SJCRH30 (cell line): ENCODE measurements around the gene DNM3. TPM values are rescaled to one million over a fixed set of nuclear protein-coding genes. Genes with fewer than 3 reads are reported as not detected.

Experiments used
- DNase-seq, 2 experiments: peaks; one replicate each; pipeline ENCODE4 v3.0.0-alpha.2; 2015 to 2020
- H3K27ac ChIP-seq: fragments of 250-450 bp; sonication (Bioruptor Pico); 2 replicates; pipeline ENCODE4 v1.5.1; 2020; ENCODE audit warnings: mild to moderate bottlenecking, moderate library complexity
- H3K27me3 ChIP-seq: fragments of 250-450 bp; sonication (Bioruptor Pico); 2 replicates; pipeline ENCODE4 v1.5.1; 2020; ENCODE audit warnings: mild to moderate bottlenecking, moderate library complexity
- H3K36me3 ChIP-seq: fragments of 250-450 bp; sonication (Bioruptor Pico); 2 replicates; pipeline ENCODE4 v1.5.1; 2020; ENCODE audit warnings: mild to moderate bottlenecking, moderate library complexity
- H3K4me1 ChIP-seq: fragments of 250-450 bp; sonication (Bioruptor Pico); 2 replicates; pipeline ENCODE4 v1.5.1; 2020; ENCODE audit warnings: mild to moderate bottlenecking, moderate library complexity
- H3K4me3 ChIP-seq: fragments of 250-450 bp; sonication (Bioruptor Pico); 2 replicates; pipeline ENCODE4 v1.5.1; 2020; ENCODE audit warnings: mild to moderate bottlenecking, moderate library complexity
- H3K9me3 ChIP-seq: fragments of 250-450 bp; sonication (Bioruptor Pico); replicated peaks from 2 replicates; pipeline ENCODE4 v1.5.1; 2020; ENCODE audit warnings: mild to moderate bottlenecking, moderate library complexity
- total RNA-seq: library from RNA; depleted of rRNA; stranded (reverse); fragments of >200 nt; shearing (Covaris generic); gene quantifications from 2 replicates; pipeline ENCODE4 v1.2.3, GENCODE V29; 2014

Gene DNM3
- total RNA-seq, 1 experiment from 2014 or later, result 13.7 TPM

DNA sequence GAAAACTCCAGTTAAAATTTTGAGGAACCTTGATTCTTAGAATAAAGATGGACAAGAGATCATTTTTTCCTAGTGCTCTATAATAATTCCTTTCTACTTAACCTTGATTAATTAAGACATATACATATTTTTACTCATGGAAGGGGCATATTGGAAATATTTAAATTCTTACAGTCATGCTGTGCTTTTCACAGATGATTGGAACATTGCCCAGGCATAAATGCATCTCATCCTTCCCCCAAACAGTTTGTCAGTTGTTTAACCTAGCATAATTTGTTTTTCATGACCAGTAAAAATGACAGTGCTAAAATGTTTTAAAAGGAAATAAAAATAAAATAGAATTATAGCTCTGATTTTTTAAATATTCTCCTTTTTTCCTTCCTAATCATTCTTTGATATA lies 140.0 kb downstream of the DNM3 start:
- Histone ChIP-seq H3K36me3 (no peaks in the 10 kb centered on the region), H3K27me3 (no peaks in the 10 kb centered on the region), H3K4me1 (no peaks in the 10 kb centered on the region; the same call in 1 of the 2 replicates), H3K27ac (no peak overlapping the region), H3K4me3 (no peak overlapping the region), H3K9me3 (no peaks in the 10 kb centered on the region)
- no peak for DNase-seq

DNA sequence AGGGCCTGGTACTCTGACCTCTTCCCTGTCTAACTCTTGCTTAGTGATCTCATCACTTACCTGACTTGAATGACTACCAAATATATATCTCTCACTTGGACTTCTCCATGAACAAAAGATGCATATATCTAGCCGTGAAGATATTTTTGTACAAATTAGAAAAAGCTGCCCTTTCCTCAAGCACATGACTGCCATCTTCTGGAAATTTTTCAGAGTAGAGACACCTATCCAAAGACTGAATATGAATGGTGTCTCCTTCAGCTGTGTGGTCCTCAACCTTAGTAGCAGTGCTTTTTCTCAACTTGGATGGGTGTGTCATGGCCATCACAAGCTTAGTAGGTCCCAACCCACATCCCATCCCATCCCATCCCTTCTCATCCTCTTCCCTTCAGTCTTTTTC lies 142.3 kb downstream of the DNM3 start:
- no peaks in the 10 kb centered on the region for H3K27me3 ChIP-seq
- H3K9me3 ChIP-seq, result no peaks in the 10 kb centered on the region
- H3K4me3 ChIP-seq, result no peak overlapping the region
- DNase-seq, result peak in 1 of 2 experiments; percentile 60
- peaks cover 5% of the 10 kb centered on the region for H3K36me3 ChIP-seq
- H3K4me1 ChIP-seq, result no peaks in the 10 kb centered on the region; the same call in 1 of the 2 replicates
- no peak overlapping the region for H3K27ac ChIP-seq

DNA sequence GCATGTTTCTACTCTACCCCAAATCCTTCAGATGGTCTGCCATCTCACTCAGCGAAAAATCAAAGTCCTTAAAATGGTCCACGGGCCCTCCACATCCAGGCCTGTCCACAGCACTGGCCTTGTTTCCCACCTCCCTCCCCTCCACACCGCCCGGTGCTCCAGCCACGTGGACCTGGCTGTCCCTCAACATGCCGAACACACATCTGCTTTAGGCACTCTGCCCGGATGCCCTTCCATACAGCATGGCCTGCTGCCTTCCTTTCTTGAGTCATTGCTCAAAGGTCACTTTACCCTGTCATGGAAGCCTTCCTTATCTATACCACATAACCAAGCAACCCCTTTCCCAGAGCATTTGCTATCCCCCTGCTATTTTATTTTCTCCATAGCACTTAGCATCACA lies 143.0 kb downstream of the DNM3 start:
- H3K4me3 ChIP-seq, result no peak overlapping the region
- H3K27ac ChIP-seq, result no peak overlapping the region
- H3K4me1 ChIP-seq, result no peaks in the 10 kb centered on the region; the same call in 1 of the 2 replicates
- no peaks in the 10 kb centered on the region for H3K27me3 ChIP-seq
- no peaks in the 10 kb centered on the region for H3K9me3 ChIP-seq
- no peak for DNase-seq
- peaks cover 5% of the 10 kb centered on the region for H3K36me3 ChIP-seq

DNA sequence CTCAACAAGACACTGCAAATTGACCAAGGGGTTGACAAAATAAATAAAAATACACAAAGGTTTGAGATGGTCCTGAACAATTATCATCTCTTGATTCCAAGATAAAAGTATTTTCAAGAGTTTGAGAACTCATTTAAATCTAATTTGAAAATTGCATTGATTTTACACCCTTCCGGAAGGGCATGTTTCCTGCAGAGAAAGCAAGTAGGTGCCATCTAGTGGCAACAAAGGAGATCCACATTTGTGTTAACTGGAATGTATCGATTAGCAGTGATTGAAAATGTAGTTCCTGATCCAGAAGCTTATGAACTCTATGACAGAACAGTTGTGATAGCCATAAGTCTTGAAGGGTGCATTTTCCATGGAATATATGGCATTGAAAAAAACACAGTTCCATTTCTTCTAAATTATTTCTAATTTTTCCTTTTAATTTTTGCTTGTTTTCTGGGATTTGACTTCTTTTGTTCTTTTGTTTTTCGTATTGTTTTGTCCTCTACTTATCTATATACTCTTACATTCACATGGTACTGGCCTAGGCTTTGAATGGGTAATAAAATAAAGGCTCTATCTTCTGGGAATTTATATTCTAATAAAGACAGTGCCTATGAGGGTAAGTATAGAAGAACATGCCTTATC lies 143.7 kb downstream of the DNM3 start:
- Histone ChIP-seq H3K36me3 (peaks cover 5% of the 10 kb centered on the region), H3K27ac (no peak overlapping the region), H3K4me1 (no peaks in the 10 kb centered on the region; the same call in 1 of the 2 replicates), H3K4me3 (no peak overlapping the region), H3K9me3 (no peaks in the 10 kb centered on the region), H3K27me3 (no peaks in the 10 kb centered on the region)
- peak in 1 of 2 experiments; percentile 54 for DNase-seq

DNA sequence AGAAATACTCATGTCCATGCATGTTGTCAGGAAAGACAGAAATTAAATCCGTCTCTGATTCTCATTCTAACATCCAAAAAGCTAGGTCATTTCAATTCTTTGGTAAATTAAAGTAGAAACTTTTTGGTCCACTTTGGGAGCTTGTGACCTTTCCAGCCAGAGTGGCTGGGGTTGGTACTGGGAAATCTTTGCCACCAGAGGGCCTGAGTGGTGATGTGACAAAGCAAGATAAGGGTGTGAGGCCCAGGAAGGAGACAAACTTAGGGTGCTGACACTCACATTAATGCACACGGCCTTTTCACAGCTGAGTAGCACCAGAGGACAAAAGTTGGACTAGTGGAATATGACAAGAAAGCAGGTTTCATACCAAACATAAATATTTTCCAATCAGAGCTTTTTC lies 144.3 kb downstream of the DNM3 start:
- H3K27ac ChIP-seq, result no peak overlapping the region
- H3K9me3 ChIP-seq, result no peaks in the 10 kb centered on the region
- no peak overlapping the region for H3K4me3 ChIP-seq
- DNase-seq, result peak; percentile 52 to 65
- no peaks in the 10 kb centered on the region for H3K27me3 ChIP-seq
- no peaks in the 10 kb centered on the region; the same call in none of the 2 replicates for H3K4me1 ChIP-seq
- H3K36me3 ChIP-seq, result peaks cover 5% of the 10 kb centered on the region

DNA sequence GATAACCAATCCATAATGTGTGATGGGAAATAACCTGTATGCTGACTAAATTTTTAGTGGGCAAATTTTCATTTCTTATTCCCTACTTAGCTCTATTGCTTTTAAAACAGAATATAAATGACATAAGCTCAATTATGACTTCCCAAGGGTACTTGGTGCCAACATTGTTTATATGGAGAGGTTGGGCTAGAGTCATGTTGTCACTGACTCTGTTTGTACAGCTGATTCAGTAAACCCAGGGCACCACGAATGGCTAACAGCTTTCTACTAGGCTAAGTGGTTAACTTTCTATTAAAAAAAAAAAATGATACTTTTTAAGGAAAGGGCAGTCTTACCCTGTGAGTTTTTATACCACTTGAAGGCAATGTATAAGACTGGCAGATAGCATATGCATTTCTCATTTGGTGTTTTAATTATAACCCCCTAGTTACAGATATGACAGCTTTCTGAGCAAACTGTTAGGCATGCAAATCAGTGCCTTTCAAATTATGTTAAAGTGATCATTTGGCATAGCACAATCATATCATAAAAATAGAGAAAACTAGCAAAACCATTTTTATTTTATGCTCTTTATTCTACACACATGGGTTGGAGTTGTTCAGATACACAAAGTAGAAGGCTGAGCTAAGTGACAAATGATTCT lies 147.1 kb downstream of the DNM3 start:
- peaks cover 5% of the 10 kb centered on the region for H3K36me3 ChIP-seq
- no peak for DNase-seq
- no peaks in the 10 kb centered on the region; the same call in none of the 2 replicates for H3K4me1 ChIP-seq
- no peak overlapping the region for H3K4me3 ChIP-seq
- H3K27me3 ChIP-seq, result no peaks in the 10 kb centered on the region
- H3K9me3 ChIP-seq, result no peaks in the 10 kb centered on the region
- H3K27ac ChIP-seq, result no peak overlapping the region

DNA sequence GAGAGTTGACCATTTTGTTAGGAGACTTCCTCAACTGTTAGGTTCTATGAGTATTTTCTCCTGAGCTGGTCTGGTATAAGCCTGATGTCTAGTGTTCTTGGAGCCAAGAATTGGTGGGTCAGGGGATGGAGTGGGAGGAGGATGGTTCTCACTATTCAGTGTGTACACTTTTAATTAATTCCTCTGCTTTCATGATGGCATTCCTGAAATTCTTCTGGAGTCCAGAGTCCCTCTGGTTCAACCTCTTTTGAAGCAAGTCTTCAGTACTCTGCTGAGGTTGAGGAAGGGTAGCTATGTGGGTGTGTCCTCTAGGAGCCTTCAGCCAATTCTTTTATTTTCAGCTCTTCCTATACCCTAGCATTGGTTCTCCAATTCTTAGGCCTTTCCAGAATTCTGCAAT lies 149.1 kb downstream of the DNM3 start:
- H3K4me1 ChIP-seq, result no peaks in the 10 kb centered on the region; the same call in none of the 2 replicates

DNA sequence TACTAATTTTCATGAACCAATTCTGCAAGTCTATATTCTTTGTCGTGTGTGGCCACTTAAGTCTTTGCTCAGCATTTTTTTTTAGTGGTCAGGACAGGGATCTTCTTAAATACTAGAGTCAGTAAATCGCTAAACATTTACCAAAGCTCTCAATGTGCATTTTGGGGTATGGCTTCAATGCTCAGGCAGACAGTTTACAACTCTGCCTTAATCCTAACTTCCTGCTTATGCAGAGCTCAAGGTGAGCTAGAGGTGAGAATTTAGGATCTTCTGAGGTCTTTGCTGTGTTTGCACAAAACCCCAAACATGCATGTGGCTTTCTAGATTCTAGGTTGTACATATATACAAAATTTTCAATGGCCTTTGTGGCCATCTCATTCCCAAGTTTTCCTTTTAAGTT lies 153.0 kb downstream of the DNM3 start:
- Histone ChIP-seq H3K27me3 (no peaks in the 10 kb centered on the region), H3K4me1 (peaks cover 1% of the 10 kb centered on the region; the same call in 1 of the 2 replicates), H3K9me3 (no peaks in the 10 kb centered on the region), H3K4me3 (no peak overlapping the region), H3K36me3 (no peaks in the 10 kb centered on the region), H3K27ac (no peak overlapping the region)
- DNase-seq, result no peak

More for the DNA sequence above, 149.1 kb downstream of the DNM3 start:
- H3K4me3 ChIP-seq, result no peak overlapping the region
- no peaks in the 10 kb centered on the region for H3K27me3 ChIP-seq
- H3K27ac ChIP-seq, result no peak overlapping the region
- peaks cover 5% of the 10 kb centered on the region for H3K36me3 ChIP-seq
- no peaks in the 10 kb centered on the region for H3K9me3 ChIP-seq
- no peak for DNase-seq

DNA sequence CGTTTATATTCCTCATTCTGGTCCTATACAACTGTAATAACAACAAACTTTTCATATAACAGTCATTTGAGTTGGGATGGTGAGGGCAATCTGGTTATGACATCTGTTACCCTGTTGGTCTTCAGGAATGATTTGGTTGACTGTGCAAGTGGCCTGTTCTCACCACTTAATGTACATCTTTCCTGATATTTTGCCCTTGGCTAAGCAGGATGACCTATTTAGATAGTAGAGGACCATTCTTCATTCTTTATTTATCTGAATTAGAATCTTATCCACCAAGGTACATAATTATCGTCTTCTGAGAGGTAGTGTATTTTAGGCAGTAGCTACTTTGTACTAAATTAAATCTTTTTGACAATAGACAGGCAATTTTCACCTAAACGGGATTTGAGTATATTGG lies 154.3 kb downstream of the DNM3 start:
- no peaks in the 10 kb centered on the region for H3K27me3 ChIP-seq
- no peak overlapping the region for H3K4me3 ChIP-seq
- no peaks in the 10 kb centered on the region for H3K36me3 ChIP-seq
- H3K4me1 ChIP-seq, result peaks cover 14% of the 10 kb centered on the region
- H3K9me3 ChIP-seq, result no peaks in the 10 kb centered on the region
- H3K27ac ChIP-seq, result no peak overlapping the region
- no peak for DNase-seq

DNA sequence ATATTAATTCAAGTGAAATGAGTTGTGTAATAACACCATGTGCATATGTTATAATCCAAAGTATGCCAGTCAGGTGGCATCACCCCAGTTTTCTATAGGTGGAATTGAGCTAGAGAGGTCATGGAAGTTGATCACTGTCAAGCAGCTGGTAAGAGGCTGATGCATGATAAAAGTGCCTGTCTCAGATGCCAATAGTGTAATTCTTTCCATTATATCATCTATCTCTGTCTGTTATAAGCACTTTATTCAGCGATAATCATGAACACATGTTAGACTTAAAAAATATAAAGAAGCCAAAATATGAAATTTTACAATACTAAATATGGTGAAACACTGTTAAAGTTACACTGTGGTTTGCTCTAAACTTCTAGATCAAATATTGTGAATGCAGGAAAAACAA lies 156.6 kb downstream of the DNM3 start:
- no peak for DNase-seq
- Histone ChIP-seq H3K4me1 (peaks cover 33% of the 10 kb centered on the region), H3K36me3 (no peaks in the 10 kb centered on the region), H3K9me3 (no peaks in the 10 kb centered on the region), H3K27me3 (no peaks in the 10 kb centered on the region), H3K4me3 (no peak overlapping the region), H3K27ac (no peak overlapping the region)

DNA sequence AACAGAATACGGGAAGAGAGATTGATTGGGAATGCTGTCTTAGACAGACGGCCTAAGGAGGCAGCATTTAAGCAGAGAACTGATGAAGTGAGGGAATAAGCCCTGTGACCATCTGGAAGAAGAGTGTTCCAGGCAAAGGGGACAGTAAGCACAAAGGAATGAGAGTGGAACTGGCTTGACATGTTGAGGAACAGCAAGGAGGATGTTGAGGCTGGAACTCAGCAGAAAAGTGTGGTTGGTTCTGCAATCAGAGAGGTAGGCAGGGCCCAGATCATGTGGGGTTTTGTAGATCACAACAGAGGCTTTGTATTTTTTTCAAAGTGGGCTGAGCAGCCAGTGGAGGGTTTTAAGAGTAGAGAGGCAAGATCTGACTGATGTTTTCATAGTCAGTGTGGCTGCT lies 157.4 kb downstream of the DNM3 start:
- H3K4me1 ChIP-seq, result peaks cover 40% of the 10 kb centered on the region
- no peaks in the 10 kb centered on the region for H3K36me3 ChIP-seq
- no peaks in the 10 kb centered on the region for H3K9me3 ChIP-seq
- DNase-seq, result no peak
- no peak overlapping the region for H3K27ac ChIP-seq
- H3K27me3 ChIP-seq, result no peaks in the 10 kb centered on the region
- no peak overlapping the region for H3K4me3 ChIP-seq

DNA sequence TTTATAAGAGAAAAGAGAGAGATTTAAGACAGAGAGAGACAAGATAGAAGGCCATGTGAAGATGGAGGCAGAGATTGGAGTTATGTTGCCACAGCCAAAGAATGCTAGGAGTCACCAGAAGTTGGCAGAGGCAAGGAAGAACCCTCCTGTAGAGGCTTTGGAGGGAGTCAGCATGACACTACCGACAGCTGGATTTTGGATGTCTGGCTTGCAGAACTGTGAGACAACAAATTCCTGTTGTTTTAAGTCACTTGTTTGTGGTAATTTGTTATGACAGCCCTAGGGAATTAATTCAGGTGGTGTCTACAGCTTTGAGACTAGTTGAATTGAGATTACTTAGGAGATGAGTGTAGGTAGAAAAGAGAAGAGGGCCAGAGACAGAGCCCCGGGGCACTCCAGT lies 158.5 kb downstream of the DNM3 start:
- no peaks in the 10 kb centered on the region for H3K27me3 ChIP-seq
- peak; percentile 31 to 43 for DNase-seq
- no peaks in the 10 kb centered on the region for H3K9me3 ChIP-seq
- H3K27ac ChIP-seq, result 0 out of 2 replicates have a peak overlapping the region, but pooled peaks have one; percentile 14
- no peaks in the 10 kb centered on the region for H3K36me3 ChIP-seq
- H3K4me3 ChIP-seq, result no peak overlapping the region
- peaks cover 49% of the 10 kb centered on the region for H3K4me1 ChIP-seq

DNA sequence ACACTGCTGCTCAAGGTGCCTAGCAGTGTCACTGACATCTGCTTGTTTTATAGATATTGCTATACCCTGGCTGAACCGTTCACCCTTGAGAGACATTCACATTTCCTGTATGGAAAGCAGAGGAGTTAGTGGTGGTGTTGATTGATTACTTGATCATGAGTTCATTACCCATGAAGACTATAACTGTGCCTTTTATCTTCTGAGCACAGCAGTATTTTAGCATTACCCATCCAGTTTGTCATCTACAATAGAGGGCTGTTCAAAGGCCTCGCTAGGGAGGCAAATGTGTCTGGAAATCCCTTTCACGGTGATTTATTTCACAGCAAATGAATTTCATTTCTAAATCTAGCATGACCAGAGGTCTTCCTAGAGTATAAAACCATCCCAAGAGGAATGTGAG lies 160.0 kb downstream of the DNM3 start:
- DNase-seq, result peak; percentile 19 to 64

DNA sequence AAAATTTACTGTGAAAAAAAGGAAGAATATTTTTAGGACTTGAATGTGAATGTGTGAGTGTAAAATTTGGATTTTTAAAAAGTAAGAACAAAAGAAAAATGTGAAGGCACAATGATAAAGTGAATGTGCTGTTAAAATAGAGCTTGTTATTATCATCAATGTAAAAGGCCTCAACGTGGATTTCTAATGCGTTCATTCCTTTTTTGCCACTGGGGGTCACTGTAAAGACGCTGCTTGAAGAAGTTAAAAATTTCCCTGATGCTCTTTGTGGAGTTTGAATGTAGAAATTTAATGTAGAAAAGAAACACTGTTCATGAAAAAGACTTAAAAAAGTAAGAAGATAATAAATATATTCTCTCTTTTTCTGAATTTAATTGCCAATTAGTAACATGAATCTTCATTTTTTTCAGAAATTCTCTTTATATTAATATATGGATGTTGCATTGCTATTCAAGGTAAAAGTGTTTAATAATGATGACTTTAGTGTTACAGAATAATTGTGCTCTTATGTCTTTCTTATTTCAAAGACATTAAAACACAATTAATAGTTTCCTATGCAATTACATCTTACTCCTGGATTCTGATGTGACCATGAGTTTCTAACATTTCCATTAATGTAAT lies 161.5 kb downstream of the DNM3 start:
- Histone ChIP-seq H3K9me3 (no peaks in the 10 kb centered on the region; the same call in 1 of the 2 replicates), H3K4me1 (peaks cover 54% of the 10 kb centered on the region), H3K36me3 (no peaks in the 10 kb centered on the region), H3K27me3 (no peaks in the 10 kb centered on the region), H3K27ac (no peak overlapping the region), H3K4me3 (no peak overlapping the region)
- DNase-seq, result peak; percentile 34 to 80

More for the DNA sequence above, 160.0 kb downstream of the DNM3 start:
- H3K4me1 ChIP-seq, result peaks cover 54% of the 10 kb centered on the region
- peak overlapping the region; percentile 52 for H3K27ac ChIP-seq
- no peaks in the 10 kb centered on the region for H3K27me3 ChIP-seq
- H3K36me3 ChIP-seq, result no peaks in the 10 kb centered on the region
- H3K9me3 ChIP-seq, result no peaks in the 10 kb centered on the region
- H3K4me3 ChIP-seq, result no peak overlapping the region
